GM06990 (cell line): ENCODE results near the gene SLC6A18.
"Not testable (repeated sequence)": the region's sequence is repeated elsewhere in the genome, so short reads cannot be mapped to it uniquely, and the experiment has no call there.

Experiments used
- DNase-seq: peaks from one replicate; pipeline ENCODE4 v3.0.0-alpha.2; 2011; ENCODE audit not compliant: insufficient read length; ENCODE audit errors: extremely low read depth
- H3K27me3 ChIP-seq: replicated peaks from 2 replicates; pipeline ENCODE4 v1.6.0; 2011; ENCODE audit warnings: low read length; ENCODE audit not compliant: control insufficient read depth, insufficient read depth
- H3K36me3 ChIP-seq: 2 replicates; pipeline ENCODE4 v1.5.1; 2011; ENCODE audit warnings: low read length; ENCODE audit not compliant: control insufficient read depth, insufficient read depth
- H3K4me3 ChIP-seq: replicated peaks from 2 replicates; pipeline ENCODE4 v1.5.1; 2011; ENCODE audit warnings: low read depth, mild to moderate bottlenecking, control low read depth, low read length
- CTCF ChIP-seq: IDR thresholded peaks from 2 replicates; pipeline ENCODE4 v1.5.1; 2011; ENCODE audit warnings: low read length, control low read depth, mild to moderate bottlenecking, inconsistent platforms; ENCODE audit not compliant: insufficient read depth, poor library complexity, severe bottlenecking

SLC6A18 gene

GRCh38 chr5:1281038-1281882 is 56.1 kb downstream of the SLC6A18 start:
- H3K36me3 ChIP-seq, result no peaks in the 10 kb centered on the region
- no peak for DNase-seq
- no peaks in the 10 kb centered on the region for H3K27me3 ChIP-seq
- no peak overlapping the region for H3K4me3 ChIP-seq
- TF ChIP-seq CTCF, result no peak

GRCh38 chr5:1282131-1282992 is 57.2 kb downstream of the SLC6A18 start:
- Histone ChIP-seq H3K36me3 (no peaks in the 10 kb centered on the region), H3K4me3 (no peak overlapping the region), H3K27me3 (no peaks in the 10 kb centered on the region)
- TF ChIP-seq CTCF, result no peak
- no peak for DNase-seq

- H3K36me3 ChIP-seq, H3K27me3 ChIP-seq, DNase-seq, H3K4me3 ChIP-seq: not testable (repeated sequence)
Measured at GRCh38 chr5:1282993-1283728, 58.0 kb downstream of the SLC6A18 start.

- not testable (repeated sequence) for DNase-seq, H3K36me3 ChIP-seq, H3K4me3 ChIP-seq, H3K27me3 ChIP-seq
Measured at GRCh38 chr5:1283729-1284041, 58.5 kb downstream of the SLC6A18 start.

GRCh38 chr5:1284336-1284970 is 59.3 kb downstream of the SLC6A18 start:
- not testable (repeated sequence) for H3K36me3 ChIP-seq, H3K4me3 ChIP-seq, H3K27me3 ChIP-seq, DNase-seq

- no peak for DNase-seq
- TF ChIP-seq CTCF, result no peak
- no peaks in the 10 kb centered on the region for H3K27me3 ChIP-seq
Measured at GRCh38 chr5:1285141-1285540, 60.0 kb downstream of the SLC6A18 start.

More at GRCh38 chr5:1285141-1285540, 60.0 kb downstream of the SLC6A18 start:
- no peaks in the 10 kb centered on the region for H3K36me3 ChIP-seq
- no peak overlapping the region for H3K4me3 ChIP-seq
